Aorta (tissue), 5 donors: ENCODE measurements around the gene ADAMTS17. TPM values are rescaled to one million over a fixed set of nuclear protein-coding genes. Genes with fewer than 3 reads are reported as not detected.

Source experiments
- ATAC-seq: fragments of 200-7000 bp; cut with Tn5 transposase; one replicate; pipeline ENCODE4 v1.9.1; 2022; ENCODE audit warnings: moderate library complexity; ENCODE audit not compliant: low FRiP score
- DNase-seq, 2 donors: peaks; one replicate each; pipeline ENCODE4 v3.0.0-alpha.2; 2020
- H3K27ac ChIP-seq, 2 donors: one replicate each; pipeline ENCODE4 v1.5.1; 2013; ENCODE audit warnings: low read length in 2 of 2, mild to moderate bottlenecking in 2 of 2, moderate library complexity in 2 of 2, control low read depth in 1 of 2, inconsistent platforms in 1 of 2, low read depth in 1 of 2
- H3K27me3 ChIP-seq, 2 donors: one replicate each; pipeline ENCODE4 v1.6.1; 2013; ENCODE audit warnings: control low read depth in 1 of 2, low read length in 1 of 2, mild to moderate bottlenecking in 1 of 2, moderate library complexity in 1 of 2; ENCODE audit not compliant: insufficient read depth in 2 of 2, control insufficient read depth in 1 of 2
- H3K36me3 ChIP-seq, 2 donors: one replicate each; pipeline ENCODE4 v1.6.1; 2013; ENCODE audit warnings: control low read depth in 1 of 2, low read length in 1 of 2, mild to moderate bottlenecking in 1 of 2; ENCODE audit not compliant: insufficient read depth in 2 of 2, control insufficient read depth in 1 of 2
- H3K4me1 ChIP-seq, 2 donors: one replicate each; pipeline ENCODE4 v1.6.1; 2013; ENCODE audit warnings: low read length in 2 of 2, control low read depth in 1 of 2, mild to moderate bottlenecking in 1 of 2, moderate library complexity in 1 of 2; ENCODE audit not compliant: insufficient read depth in 2 of 2, control insufficient read depth in 1 of 2
- H3K4me3 ChIP-seq, 2 donors: one replicate each; pipeline ENCODE4 v1.5.1; 2013; ENCODE audit warnings: low read length in 2 of 2, control low read depth in 1 of 2, mild to moderate bottlenecking in 1 of 2
- H3K9me3 ChIP-seq: one replicate; pipeline ENCODE4 v1.6.1; 2013; ENCODE audit warnings: mild to moderate bottlenecking, low read length; ENCODE audit not compliant: control insufficient read depth
- whole genome bisulfite sequencing, 2 donors: extraction: QIAGEN DNeasy Blood & Tissue Kit; methylation state at CpG; one replicate each; pipeline ENCODE4 v1.1.7; 2013; 5-methylcytosine and 5-hydroxymethylcytosine counted together
- intact Hi-C, 2 donors: fragments of 100-400 bp; cut with DNase I; formaldehyde crosslinking; loops; one replicate each; pipeline versions ENCODE4 v1.14.2 to v1.15.0; 2022
- polyA plus RNA-seq, 2 donors: library from polyadenylated mRNA; stranded (reverse); fragments of 200-250 nt; gene quantifications; one replicate each; pipeline ENCODE4 v1.2.3, GENCODE V29; 2013
- total RNA-seq, 2 donors: library from RNA; stranded (reverse); fragmentation: NEBNext Ultra II Directional; extraction: Animal tissue kit (Norgen Biotek cat#: 25700); gene quantifications; one replicate each; pipeline ENCODE4 v1.2.1, GENCODE V29; 2021
- donor health status: healthy with polysubstance abuse.
- donor health status: Bipolar disorder and iron deficiency.
- donor health status: DM: no; HTN: no; CAD: no.
- donor health status: DM: no; HTN: no; CAD: no.
- donor health status: DM: yes; HTN: yes; CAD: no.

ADAMTS17 gene
- total and polyA plus RNA-seq, 4 donors: 0.41 to 4.2 (median 1.8) TPM; not detected in 1

GRCh38 chr15:100266166-100266565, 75.6 kb downstream of the ADAMTS17 start:
- 71 to 75% methylated on average over 10 of the region's 10 CpGs for WGBS, 2 donors
- ATAC-seq (no peak), DNase-seq (no peak)
- intact Hi-C loops: no loop called here
- Histone ChIP-seq H3K4me1 (no peaks in the 10 kb centered on the region), H3K4me3 (no peak overlapping the region), H3K9me3 (no peaks in the 10 kb centered on the region), H3K27ac (no peak overlapping the region), H3K36me3 (no peaks in the 10 kb centered on the region), H3K27me3 (no peaks in the 10 kb centered on the region)

- 67 to 69% methylated on average over 2 of the region's 2 CpGs for WGBS, 2 donors
- no peaks in the 10 kb centered on the region for H3K4me1 ChIP-seq
- ATAC-seq (peak; percentile 17), DNase-seq (no peak)
- H3K27me3 ChIP-seq: no peaks in the 10 kb centered on the region
- H3K36me3 ChIP-seq: no peaks in the 10 kb centered on the region
- intact Hi-C loops: no loop called here
- H3K27ac ChIP-seq: no peak overlapping the region
- H3K4me3 ChIP-seq: no peak overlapping the region
- no peaks in the 10 kb centered on the region for H3K9me3 ChIP-seq
Observed at GRCh38 chr15:100265641-100266035, 76.1 kb downstream of the ADAMTS17 start.

GRCh38 chr15:100264994-100265640, 76.7 kb downstream of the ADAMTS17 start:
- WGBS, 2 donors: 55% methylated on average over 21 of the region's 21 CpGs
- H3K4me1 ChIP-seq: no peaks in the 10 kb centered on the region
- H3K4me3 ChIP-seq: no peak overlapping the region
- H3K36me3 ChIP-seq: no peaks in the 10 kb centered on the region
- H3K27ac ChIP-seq: no peak overlapping the region
- ATAC-seq (peak; percentile 42), DNase-seq (no peak)
- H3K27me3 ChIP-seq: no peaks in the 10 kb centered on the region
- intact Hi-C loops: no loop called here
- no peaks in the 10 kb centered on the region for H3K9me3 ChIP-seq

GRCh38 chr15:100263721-100264455, 77.9 kb downstream of the ADAMTS17 start:
- no peak for DNase-seq
- 44 to 54% methylated on average over 14 of the region's 14 CpGs for WGBS, 2 donors
- no peaks in the 10 kb centered on the region for H3K36me3 ChIP-seq
- no peaks in the 10 kb centered on the region for H3K9me3 ChIP-seq
- intact Hi-C loops: no loop called here
- H3K4me1 ChIP-seq: no peaks in the 10 kb centered on the region
- no peak overlapping the region for H3K4me3 ChIP-seq
- H3K27me3 ChIP-seq: no peaks in the 10 kb centered on the region
- ATAC-seq: no peak
- H3K27ac ChIP-seq: no peak overlapping the region

- no peaks in the 10 kb centered on the region for H3K36me3 ChIP-seq
- H3K9me3 ChIP-seq: no peaks in the 10 kb centered on the region
- no peak overlapping the region for H3K4me3 ChIP-seq
- intact Hi-C loops: no loop called here
- WGBS, 2 donors: 95 to 96% methylated on average over 5 of the region's 5 CpGs
- H3K4me1 ChIP-seq: no peaks in the 10 kb centered on the region
- H3K27ac ChIP-seq: no peak overlapping the region
- H3K27me3 ChIP-seq: no peaks in the 10 kb centered on the region
- ATAC-seq (no peak), DNase-seq (no peak)
Observed at GRCh38 chr15:100263031-100263430, 78.7 kb downstream of the ADAMTS17 start.

GRCh38 chr15:100261302-100262240, 80.2 kb downstream of the ADAMTS17 start:
- Histone ChIP-seq H3K36me3 (no peaks in the 10 kb centered on the region), H3K27ac (no peak overlapping the region), H3K4me1 (no peaks in the 10 kb centered on the region), H3K9me3 (no peaks in the 10 kb centered on the region), H3K27me3 (no peaks in the 10 kb centered on the region), H3K4me3 (no peak overlapping the region)
- no peak for ATAC-seq
- intact Hi-C loops: no loop called here
- 85 to 92% methylated on average over 25 of the region's 25 CpGs for WGBS, 2 donors
- no peak for DNase-seq

GRCh38 chr15:100259266-100259665, 82.5 kb downstream of the ADAMTS17 start:
- Histone ChIP-seq H3K36me3 (no peaks in the 10 kb centered on the region), H3K4me1 (no peaks in the 10 kb centered on the region), H3K27me3 (no peaks in the 10 kb centered on the region), H3K9me3 (no peaks in the 10 kb centered on the region), H3K27ac (no peak overlapping the region), H3K4me3 (no peak overlapping the region)
- no peak for ATAC-seq
- WGBS, 2 donors: 89 to 95% methylated on average over 7 of the region's 7 CpGs
- no peak for DNase-seq
- intact Hi-C loops: no loop called here

GRCh38 chr15:100256970-100257650, 84.7 kb downstream of the ADAMTS17 start:
- intact Hi-C loops: no loop called here
- no peaks in the 10 kb centered on the region for H3K36me3 ChIP-seq
- ATAC-seq (no peak), DNase-seq (peak in 1 of 2 donors; percentile 43)
- H3K4me1 ChIP-seq: no peaks in the 10 kb centered on the region
- no peaks in the 10 kb centered on the region for H3K9me3 ChIP-seq
- no peak overlapping the region for H3K4me3 ChIP-seq
- no peaks in the 10 kb centered on the region for H3K27me3 ChIP-seq
- no peak overlapping the region for H3K27ac ChIP-seq
- WGBS, 2 donors: 83 to 90% methylated on average over 19 of the region's 19 CpGs
